Stimulated activated CD4-positive, alpha-beta T cell treated with anti-CD3 and anti-CD28 coated beads, Interleukin-2, amount 100 ng/mL, for 4 hours (primary cell): ENCODE measurements around the gene ZFAND3.

Experiments
- DNase-seq: peaks from one replicate; pipeline ENCODE4 v3.0.0-alpha.2; 2020; ENCODE audit warnings: low read depth

Gene ZFAND3

GRCh38 chr6:38004908-38005307, 185.4 kb downstream of the ZFAND3 start:
- no peak for DNase-seq

GRCh38 chr6:38011937-38012336, 192.4 kb downstream of the ZFAND3 start:
- no peak for DNase-seq

- DNase-seq, result no peak
Measured at GRCh38 chr6:38012573-38012972, 193.0 kb downstream of the ZFAND3 start.

GRCh38 chr6:38015341-38015740, 195.8 kb downstream of the ZFAND3 start:
- DNase-seq, result no peak

- DNase-seq, result no peak
Measured at GRCh38 chr6:38016824-38017223, 197.3 kb downstream of the ZFAND3 start.

- no peak for DNase-seq
Measured at GRCh38 chr6:38018755-38019165, 199.2 kb downstream of the ZFAND3 start.

GRCh38 chr6:38020593-38020992, 201.1 kb downstream of the ZFAND3 start:
- DNase-seq, result no peak

- no peak for DNase-seq
Measured at GRCh38 chr6:38021029-38021428, 201.5 kb downstream of the ZFAND3 start.

GRCh38 chr6:38021571-38021970, 202.0 kb downstream of the ZFAND3 start:
- DNase-seq, result no peak

GRCh38 chr6:38022688-38023087, 203.2 kb downstream of the ZFAND3 start:
- DNase-seq, result no peak

GRCh38 chr6:38024908-38025307, 205.4 kb downstream of the ZFAND3 start:
- no peak for DNase-seq

- no peak for DNase-seq
Measured at GRCh38 chr6:38025451-38025850, 205.9 kb downstream of the ZFAND3 start.

- no peak for DNase-seq
Measured at GRCh38 chr6:38027685-38028373, 208.3 kb downstream of the ZFAND3 start.

- DNase-seq, result no peak
Measured at GRCh38 chr6:38030380-38030779, 210.9 kb downstream of the ZFAND3 start.

GRCh38 chr6:38032797-38033196, 213.3 kb downstream of the ZFAND3 start:
- no peak for DNase-seq

- no peak for DNase-seq
Measured at GRCh38 chr6:38033442-38033982, 214.0 kb downstream of the ZFAND3 start.

- no peak for DNase-seq
Measured at GRCh38 chr6:38034274-38034914, 214.9 kb downstream of the ZFAND3 start.

GRCh38 chr6:38035478-38035877, 216.0 kb downstream of the ZFAND3 start:
- DNase-seq, result no peak

GRCh38 chr6:38039502-38039901, 220.0 kb downstream of the ZFAND3 start:
- DNase-seq, result no peak

GRCh38 chr6:38040254-38040653, 220.7 kb downstream of the ZFAND3 start:
- DNase-seq, result no peak

GRCh38 chr6:38043259-38043753, 223.8 kb downstream of the ZFAND3 start:
- DNase-seq, result no peak

- DNase-seq, result no peak
Measured at GRCh38 chr6:38045701-38046305, 226.3 kb downstream of the ZFAND3 start.

- no peak for DNase-seq
Measured at GRCh38 chr6:38047562-38047961, 228.0 kb downstream of the ZFAND3 start.
